ENCODE results near the gene B4GALT1. TPM values are rescaled to one million over a fixed set of nuclear protein-coding genes. Genes with fewer than 3 reads are reported as not detected.

B4GALT1 gene
- polyA plus RNA-seq, 1 donor, result 34.5 TPM

Other genes starting within 250 kb of the B4GALT1 start
- gene APTX, start 165.7 kb downstream of the B4GALT1 start, polyA plus RNA-seq (ENCODE audit: insufficient read length), result 22.1 TPM
- 86.8 TPM for gene DNAJA1, start 142.1 kb downstream of the B4GALT1 start, polyA plus RNA-seq (ENCODE audit: insufficient read length)
- 16.3 TPM for gene SMU1, start 90.7 kb downstream of the B4GALT1 start, polyA plus RNA-seq (ENCODE audit: insufficient read length)
- not detected for gene SPINK4, start 72.8 kb upstream of the B4GALT1 start, polyA plus RNA-seq (ENCODE audit: insufficient read length)
- 75.7 TPM for gene BAG1, start 97.4 kb upstream of the B4GALT1 start, polyA plus RNA-seq (ENCODE audit: insufficient read length)
- gene CHMP5, start 97.7 kb upstream of the B4GALT1 start, polyA plus RNA-seq (ENCODE audit: insufficient read length), result 72.3 TPM
- 26.0 TPM for gene NFX1, start 123.2 kb upstream of the B4GALT1 start, polyA plus RNA-seq (ENCODE audit: insufficient read length)
- 1.9 TPM for gene AQP7, start 235.2 kb upstream of the B4GALT1 start, polyA plus RNA-seq (ENCODE audit: insufficient read length)

All from forelimb muscle (tissue), 1 donor.